Gastroesophageal sphincter (tissue), 3 donors: ENCODE data around the gene ZNF418.

Source experiments
- POLR2A ChIP-seq, 2 donors: fragments of 450-650 bp; IDR thresholded peaks; one replicate each; pipeline ENCODE4 v1.6.1; 2017; ENCODE audit warnings: antibody characterized with exemption in 2 of 2, mild to moderate bottlenecking in 2 of 2, moderate library complexity in 1 of 2
- POLR2AphosphoS5 ChIP-seq: sonication (generic); formaldehyde crosslinking; IDR thresholded peaks from one replicate; pipeline ENCODE4 v1.6.1; 2017; ENCODE audit warnings: antibody characterized with exemption
- TF ChIP-seq, protein P1 (sequence below), 4 experiments: fragments of 200-600 bp in 2 of 4; fragments of 450-650 bp in 2 of 4; sonication (generic) in 1 of 4; IDR thresholded peaks; one replicate each; pipeline ENCODE4 v1.5.1; 2017 to 2019; ENCODE audit warnings: antibody characterized with exemption in 4 of 4, mild to moderate bottlenecking in 2 of 4, moderate library complexity in 2 of 4

- TF ChIP-seq POLR2A (IDR thresholded peaks at IDR 0.05) = no peak
- TF ChIP-seq, protein P1, sequence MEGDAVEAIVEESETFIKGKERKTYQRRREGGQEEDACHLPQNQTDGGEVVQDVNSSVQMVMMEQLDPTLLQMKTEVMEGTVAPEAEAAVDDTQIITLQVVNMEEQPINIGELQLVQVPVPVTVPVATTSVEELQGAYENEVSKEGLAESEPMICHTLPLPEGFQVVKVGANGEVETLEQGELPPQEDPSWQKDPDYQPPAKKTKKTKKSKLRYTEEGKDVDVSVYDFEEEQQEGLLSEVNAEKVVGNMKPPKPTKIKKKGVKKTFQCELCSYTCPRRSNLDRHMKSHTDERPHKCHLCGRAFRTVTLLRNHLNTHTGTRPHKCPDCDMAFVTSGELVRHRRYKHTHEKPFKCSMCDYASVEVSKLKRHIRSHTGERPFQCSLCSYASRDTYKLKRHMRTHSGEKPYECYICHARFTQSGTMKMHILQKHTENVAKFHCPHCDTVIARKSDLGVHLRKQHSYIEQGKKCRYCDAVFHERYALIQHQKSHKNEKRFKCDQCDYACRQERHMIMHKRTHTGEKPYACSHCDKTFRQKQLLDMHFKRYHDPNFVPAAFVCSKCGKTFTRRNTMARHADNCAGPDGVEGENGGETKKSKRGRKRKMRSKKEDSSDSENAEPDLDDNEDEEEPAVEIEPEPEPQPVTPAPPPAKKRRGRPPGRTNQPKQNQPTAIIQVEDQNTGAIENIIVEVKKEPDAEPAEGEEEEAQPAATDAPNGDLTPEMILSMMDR (IDR thresholded peaks at IDR 0.05) = no peak
- no peak for TF ChIP-seq POLR2AphosphoS5
Observed at GRCh38 chr19:57978586-57979289, 43.5 kb upstream of the ZNF418 start.
